ENCODE results near the gene CEP97.

Gene CEP97

DNA sequence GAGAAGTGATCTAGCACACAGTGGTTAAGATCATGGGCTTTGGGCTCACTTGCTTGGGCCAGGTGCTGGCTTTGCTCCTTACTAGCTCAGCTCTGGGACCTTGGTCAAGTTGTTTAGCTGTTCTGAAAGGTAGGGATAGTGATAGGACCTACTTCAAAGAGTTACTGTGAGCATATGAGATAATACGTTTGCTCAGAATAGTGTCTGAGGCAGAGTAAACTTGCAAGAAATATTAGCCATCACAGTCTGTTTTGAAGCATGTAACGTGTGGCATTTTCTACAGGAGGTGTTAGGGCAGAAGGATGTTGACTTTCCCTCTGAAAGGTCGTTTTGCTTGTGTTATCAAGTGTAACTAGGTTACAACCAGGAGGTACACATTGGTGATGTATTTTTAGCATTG, 90.4 kb downstream of the CEP97 start:
- no peak for DNase-seq (ENCODE audit: low spot score)

DNA sequence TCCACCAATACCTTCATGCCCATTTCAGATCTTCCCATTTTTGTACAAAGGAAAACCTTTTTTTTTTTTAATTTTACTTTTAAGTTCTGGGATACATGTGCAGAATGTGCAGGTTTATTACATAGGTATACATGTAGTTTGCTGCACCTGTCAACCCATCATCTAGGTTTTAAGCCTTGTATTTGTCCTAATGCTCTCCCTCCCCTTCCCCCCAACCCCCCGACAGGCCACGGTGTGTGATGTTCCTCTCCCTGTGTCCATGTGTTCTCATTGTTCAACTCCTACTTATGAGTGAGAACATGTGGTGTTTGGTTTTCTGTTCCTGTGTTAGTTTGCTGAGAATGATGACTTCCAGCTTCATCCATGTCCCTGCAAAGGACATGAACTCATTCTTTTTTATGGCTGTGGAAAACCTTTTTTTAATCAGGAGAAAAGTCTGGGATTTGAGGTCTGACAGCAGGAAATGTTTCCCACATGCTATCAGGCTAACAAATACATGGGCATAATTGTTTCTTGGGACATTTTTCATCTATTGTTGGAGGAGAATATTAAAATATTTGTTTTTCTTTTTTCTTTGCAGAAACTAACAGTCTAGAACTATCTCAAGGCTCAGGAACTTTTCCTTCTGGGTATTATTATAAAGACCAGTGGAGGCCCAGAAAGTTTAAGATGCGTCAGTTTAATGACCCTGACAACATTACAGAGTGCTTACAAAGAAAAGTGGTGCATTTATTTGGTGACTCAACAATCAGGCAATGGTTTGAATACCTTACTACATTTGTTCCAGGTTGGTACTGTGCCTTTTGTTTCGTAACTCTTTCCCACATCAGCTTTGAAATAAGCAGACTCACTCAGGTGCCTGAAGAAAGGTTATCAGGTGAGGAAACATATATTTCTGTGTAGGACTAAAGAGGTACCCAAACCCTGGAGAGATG, 92.1 kb downstream of the CEP97 start:
- DNase-seq (ENCODE audit: low spot score) = no peak

DNA sequence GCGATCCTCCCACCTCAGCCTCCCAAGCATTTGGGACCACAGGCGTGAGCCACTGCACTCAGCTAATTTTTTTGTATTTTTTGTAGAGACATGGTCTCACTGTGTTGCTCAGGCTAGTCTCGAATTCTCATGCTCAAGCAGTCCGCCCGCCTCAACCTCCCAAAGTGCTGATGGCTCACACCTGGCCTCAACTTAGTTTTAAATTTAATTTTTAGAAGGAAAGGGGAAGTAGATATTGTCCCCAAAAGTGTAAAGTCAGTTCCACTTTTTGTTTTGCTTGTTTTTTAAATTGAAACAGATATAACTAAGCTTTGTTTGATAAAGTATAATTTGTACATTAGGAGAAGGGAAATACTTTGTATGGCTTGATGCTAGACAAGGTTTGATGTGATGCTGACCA, 93.6 kb downstream of the CEP97 start:
- DNase-seq (ENCODE audit: low spot score) = no peak

DNA sequence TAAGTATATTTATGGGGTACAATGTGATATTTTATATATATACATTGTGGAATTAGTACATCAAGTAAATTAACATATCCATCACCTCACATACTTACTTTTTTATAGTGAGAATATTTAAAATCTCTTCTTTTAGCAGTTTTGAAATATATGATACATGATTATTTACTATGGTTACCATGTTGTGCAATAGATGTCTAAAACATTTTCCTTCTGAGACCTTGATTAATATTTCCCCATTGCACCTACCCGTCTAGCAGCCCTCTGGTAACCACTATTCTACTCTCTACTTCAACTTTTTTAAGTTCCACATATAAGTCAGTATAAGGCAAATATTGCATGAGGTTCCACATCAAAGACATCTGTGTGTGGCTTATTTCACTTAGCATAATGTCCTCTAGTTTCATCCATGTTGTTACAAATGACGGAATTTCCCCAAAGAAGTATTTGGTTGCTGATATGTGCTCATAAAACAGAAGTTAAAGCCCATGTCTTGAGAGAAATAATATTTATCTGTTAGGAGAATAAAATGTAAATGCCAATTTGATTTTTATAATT, 95.3 kb downstream of the CEP97 start:
- no peak for DNase-seq (ENCODE audit: low spot score)
